Astrocyte (in vitro differentiated cells and primary cell): ENCODE data around the gene NPAS3.

ENCODE experiments used
- CTCF ChIP-seq: IDR thresholded peaks from 2 replicates; pipeline ENCODE4 v1.5.1; 2011; ENCODE audit warnings: low read depth, mild to moderate bottlenecking, inconsistent platforms, low read length, moderate library complexity; ENCODE audit not compliant: insufficient read depth
- EZH2 ChIP-seq: IDR thresholded peaks from 2 replicates; pipeline ENCODE4 v1.6.1; 2012; ENCODE audit warnings: mild to moderate bottlenecking, low read length, inconsistent platforms; ENCODE audit not compliant: insufficient read depth

GRCh38 chr14:32980902-32981501 is 42.3 kb downstream of the NPAS3 start:
- TF ChIP-seq CTCF (no peak), EZH2 (no peak)
